CD14-positive monocyte (primary cell): ENCODE measurements around the gene MAP3K7. TPM values are rescaled to one million over a fixed set of nuclear protein-coding genes. Genes with fewer than 3 reads are reported as not detected.
"Not testable (repeated sequence)": the region's sequence is repeated elsewhere in the genome, so short reads cannot be mapped to it uniquely, and the experiment has no call there.

Experiments
- DNase-seq, 3 donors: peaks; one replicate each; pipeline ENCODE4 v3.0.0-alpha.2; 2011 to 2022
- H2AFZ ChIP-seq: 2 replicates; pipeline ENCODE4 v1.6.0; 2012; ENCODE audit warnings: mild to moderate bottlenecking, low read depth, low read length, inconsistent platforms; ENCODE audit not compliant: insufficient read depth, poor library complexity, severe bottlenecking
- H3K27ac ChIP-seq, 2 donors: 1 replicate in 1 of 2; 2 replicates in 1 of 2; pipeline ENCODE4 v1.5.1; 2012 to 2013; ENCODE audit warnings: low read length in 2 of 2, control low read depth in 1 of 2, inconsistent platforms in 1 of 2, low read depth in 1 of 2, mild to moderate bottlenecking in 1 of 2
- H3K27me3 ChIP-seq, 2 donors: one replicate each; pipeline versions ENCODE4 v1.6.0 to v1.6.1; 2011 to 2013; ENCODE audit warnings: low read length in 2 of 2; ENCODE audit not compliant: control insufficient read depth in 2 of 2, insufficient read depth in 2 of 2
- H3K36me3 ChIP-seq, 2 donors: replicated peaks in 1 of 2; 1 replicate in 1 of 2; 2 replicates in 1 of 2; pipeline versions ENCODE4 v1.5.1 to v1.6.1; 2012 to 2013; ENCODE audit warnings: low read length in 2 of 2, control low read depth in 1 of 2, inconsistent platforms in 1 of 2, mild to moderate bottlenecking in 1 of 2; ENCODE audit not compliant: insufficient read depth in 2 of 2, control insufficient read depth in 1 of 2
- H3K4me1 ChIP-seq, 2 donors: 1 replicate in 1 of 2; 2 replicates in 1 of 2; pipeline versions ENCODE4 v1.5.1 to v1.6.1; 2012 to 2013; ENCODE audit warnings: low read length in 2 of 2, control low read depth in 1 of 2, inconsistent platforms in 1 of 2, mild to moderate bottlenecking in 1 of 2, moderate library complexity in 1 of 2; ENCODE audit not compliant: insufficient read depth in 2 of 2, control insufficient read depth in 1 of 2
- H3K4me2 ChIP-seq: replicated peaks from 2 replicates; pipeline ENCODE3; 2012; ENCODE audit warnings: low read length, moderate library complexity, mild to moderate bottlenecking; ENCODE audit not compliant: poor library complexity, severe bottlenecking; ENCODE audit errors: extremely low read depth
- H3K4me3 ChIP-seq, 3 experiments: fragments of 200-600 bp in 1 of 3; sonication (generic) in 1 of 3; replicated peaks in 1 of 3; 1 replicate in 2 of 3; 2 replicates in 1 of 3; pipeline ENCODE4 v1.5.1; 2011 to 2013; ENCODE audit warnings: low read length in 3 of 3, mild to moderate bottlenecking in 3 of 3, control low read depth in 2 of 3, low read depth in 2 of 3, inconsistent platforms in 1 of 3, moderate library complexity in 1 of 3
- H3K79me2 ChIP-seq: 2 replicates; pipeline ENCODE4 v1.6.0; 2012; ENCODE audit warnings: mild to moderate bottlenecking, control low read depth, inconsistent platforms, low read length, moderate library complexity; ENCODE audit not compliant: insufficient read depth
- H3K9ac ChIP-seq: 2 replicates; pipeline ENCODE4 v1.6.0; 2017; ENCODE audit warnings: low read length, mild to moderate bottlenecking; ENCODE audit not compliant: insufficient read depth, poor library complexity, severe bottlenecking
- H3K9me3 ChIP-seq, 2 donors: replicated peaks in 1 of 2; 1 replicate in 1 of 2; 2 replicates in 1 of 2; pipeline versions ENCODE4 v1.5.1 to v1.6.1; 2012 to 2013; ENCODE audit warnings: low read length in 2 of 2, control low read depth in 1 of 2; ENCODE audit not compliant: control insufficient read depth in 1 of 2, insufficient read depth in 1 of 2
- H4K20me1 ChIP-seq: 2 replicates; pipeline ENCODE4 v1.6.0; 2012; ENCODE audit warnings: mild to moderate bottlenecking, low read length, control low read depth, moderate library complexity; ENCODE audit not compliant: insufficient read depth
- H3K27ac Mint-ChIP-seq, 7 donors: one replicate each; pipeline ENCODE4 v1.8.0; 2020; ENCODE audit warnings: mild to moderate bottlenecking in 7 of 7, mixed read lengths in 7 of 7, moderate library complexity in 6 of 7, inconsistent platforms in 2 of 7
- H3K27me3 Mint-ChIP-seq, 3 donors: one replicate each; pipeline ENCODE4 v1.8.0; 2021 to 2022; ENCODE audit warnings: low read depth in 3 of 3, mild to moderate bottlenecking in 3 of 3, mixed read lengths in 3 of 3, moderate library complexity in 3 of 3, inconsistent platforms in 1 of 3
- H3K36me3 Mint-ChIP-seq, 2 donors: one replicate each; pipeline ENCODE4 v1.8.0; 2020; ENCODE audit warnings: mixed read lengths in 2 of 2, inconsistent platforms in 1 of 2, mild to moderate bottlenecking in 1 of 2
- H3K4me1 Mint-ChIP-seq: one replicate; pipeline ENCODE4 v1.8.0; 2020; ENCODE audit warnings: mild to moderate bottlenecking, mixed read lengths
- H3K4me3 Mint-ChIP-seq, 2 donors: one replicate each; pipeline ENCODE4 v1.8.0; 2020; ENCODE audit warnings: mild to moderate bottlenecking in 2 of 2, mixed read lengths in 2 of 2, moderate library complexity in 1 of 2
- H3K9me3 Mint-ChIP-seq, 7 donors: one replicate each; pipeline ENCODE4 v1.8.0; 2020 to 2022; ENCODE audit warnings: mixed read lengths in 7 of 7, mild to moderate bottlenecking in 6 of 7, moderate library complexity in 6 of 7, inconsistent platforms in 2 of 7
- WGBS: methylation state at CpG from one replicate; pipeline ENCODE4 v1.1.5; 2013; ENCODE audit warnings: missing lambda C conversion rate; ENCODE audit not compliant: insufficient coverage; 5-methylcytosine and 5-hydroxymethylcytosine counted together
- intact Hi-C, 2 donors: fragments of 100-400 bp; cut with micrococcal nuclease; formaldehyde crosslinking; loops; one replicate each; pipeline versions ENCODE4 v1.15.0 to v1.15.1; 2023
- polyA plus RNA-seq, 3 donors: library from polyadenylated mRNA; depleted of rRNA in 1 of 3; unstranded in 2 of 3; stranded (reverse) in 1 of 3; fragments of 300-500 nt in 2 of 3; fragments of >200 nt in 1 of 3; fragmentation: Illumina TruSeq in 2 of 3; gene quantifications; 1 replicate in 2 of 3; 2 replicates in 1 of 3; pipeline ENCODE4 v1.2.3, GENCODE V29; 2012 to 2021
- TF ChIP-seq, protein P1 (sequence below): fragments of 200-600 bp; IDR thresholded peaks from one replicate; pipeline ENCODE4 v1.8.0; 2022; ENCODE audit warnings: antibody characterized with exemption, mild to moderate bottlenecking

Gene MAP3K7
- polyA plus RNA-seq, 3 donors = 12.4 to 20.0 (median 15.3) TPM

DNA sequence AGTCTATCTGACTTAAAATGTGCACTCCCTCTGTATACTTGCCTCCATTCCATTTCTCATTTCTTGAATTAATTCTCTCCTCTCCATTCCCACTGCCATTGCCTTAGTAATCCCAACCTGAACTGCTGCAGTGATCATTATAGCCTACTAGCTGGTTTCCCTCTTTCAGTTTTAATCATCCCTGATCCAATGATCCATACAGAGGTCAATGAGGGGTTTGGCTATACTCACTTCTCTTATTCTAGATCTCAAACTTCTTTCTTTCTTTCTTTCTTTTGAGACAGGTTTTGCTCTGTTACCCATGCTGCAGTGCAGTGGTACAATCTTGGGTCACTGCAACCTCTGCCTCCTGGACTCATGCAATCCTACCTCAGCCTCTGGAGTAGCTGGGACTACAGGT lies 17.6 kb downstream of the MAP3K7 start:
- no peak overlapping the region for H2AFZ ChIP-seq
- peaks cover 6% of the 10 kb centered on the region for H3K4me1 Mint-ChIP-seq
- H3K4me1 ChIP-seq = no peaks in the 10 kb centered on the region
- TF ChIP-seq, protein P1, sequence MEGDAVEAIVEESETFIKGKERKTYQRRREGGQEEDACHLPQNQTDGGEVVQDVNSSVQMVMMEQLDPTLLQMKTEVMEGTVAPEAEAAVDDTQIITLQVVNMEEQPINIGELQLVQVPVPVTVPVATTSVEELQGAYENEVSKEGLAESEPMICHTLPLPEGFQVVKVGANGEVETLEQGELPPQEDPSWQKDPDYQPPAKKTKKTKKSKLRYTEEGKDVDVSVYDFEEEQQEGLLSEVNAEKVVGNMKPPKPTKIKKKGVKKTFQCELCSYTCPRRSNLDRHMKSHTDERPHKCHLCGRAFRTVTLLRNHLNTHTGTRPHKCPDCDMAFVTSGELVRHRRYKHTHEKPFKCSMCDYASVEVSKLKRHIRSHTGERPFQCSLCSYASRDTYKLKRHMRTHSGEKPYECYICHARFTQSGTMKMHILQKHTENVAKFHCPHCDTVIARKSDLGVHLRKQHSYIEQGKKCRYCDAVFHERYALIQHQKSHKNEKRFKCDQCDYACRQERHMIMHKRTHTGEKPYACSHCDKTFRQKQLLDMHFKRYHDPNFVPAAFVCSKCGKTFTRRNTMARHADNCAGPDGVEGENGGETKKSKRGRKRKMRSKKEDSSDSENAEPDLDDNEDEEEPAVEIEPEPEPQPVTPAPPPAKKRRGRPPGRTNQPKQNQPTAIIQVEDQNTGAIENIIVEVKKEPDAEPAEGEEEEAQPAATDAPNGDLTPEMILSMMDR = no peak
- H3K27me3 Mint-ChIP-seq = no peaks in the 10 kb centered on the region
- no peak overlapping the region for H3K4me2 ChIP-seq
- H3K4me3 Mint-ChIP-seq = no peak overlapping the region
- DNase-seq = no peak
- no peaks in the 10 kb centered on the region for H3K9me3 ChIP-seq
- peaks cover 12% of the 10 kb centered on the region for H4K20me1 ChIP-seq
- peak overlapping the region in 1 of 7 donors; percentile 58 for H3K27ac Mint-ChIP-seq
- no peak overlapping the region for H3K4me3 ChIP-seq
- intact Hi-C loops = no loop called here
- H3K27ac ChIP-seq = no peak overlapping the region
- H3K79me2 ChIP-seq = peaks cover 13% of the 10 kb centered on the region
- peaks cover 45 to 52% of the 10 kb centered on the region in 2 donors for H3K36me3 Mint-ChIP-seq
- H3K27me3 ChIP-seq = no peaks in the 10 kb centered on the region
- H3K36me3 ChIP-seq = peaks cover 4 to 43% of the 10 kb centered on the region in 2 donors
- H3K9me3 Mint-ChIP-seq = peaks cover 0 to 5% (median 0%) of the 10 kb centered on the region in 7 donors
- H3K9ac ChIP-seq = no peak overlapping the region

DNA sequence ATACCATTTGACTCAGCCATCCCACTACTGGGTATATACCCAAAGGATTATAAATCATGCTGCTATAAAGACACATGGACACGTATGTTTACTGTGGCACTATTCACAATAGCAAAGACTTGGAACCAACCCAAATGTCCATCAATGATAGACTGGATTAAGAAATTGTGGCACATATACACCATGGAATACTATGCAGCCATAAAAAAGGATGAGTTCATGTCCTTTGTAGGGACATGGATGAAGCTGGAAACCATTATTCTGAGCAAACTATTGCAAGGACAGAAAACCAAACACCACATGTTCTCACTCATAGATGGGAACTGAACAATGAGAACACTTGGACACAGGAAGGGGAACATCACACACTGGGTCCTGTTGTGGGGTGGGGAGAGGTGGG lies 19.2 kb downstream of the MAP3K7 start:
- DNase-seq, H3K4me1 Mint-ChIP-seq, H3K9me3 Mint-ChIP-seq, H3K79me2 ChIP-seq, H3K27ac Mint-ChIP-seq, H3K4me3 ChIP-seq, H3K4me1 ChIP-seq, H3K27me3 ChIP-seq, H2AFZ ChIP-seq, H3K27ac ChIP-seq, H3K9me3 ChIP-seq, H3K27me3 Mint-ChIP-seq, H3K9ac ChIP-seq, H4K20me1 ChIP-seq, intact Hi-C loops, H3K4me3 Mint-ChIP-seq, H3K4me2 ChIP-seq: not testable (repeated sequence)
- H3K36me3 ChIP-seq = peaks cover 6 to 44% of the 10 kb centered on the region in 2 donors
- H3K36me3 Mint-ChIP-seq = peaks cover 59 to 66% of the 10 kb centered on the region in 2 donors
- no CpG with 5 or more reads among the region's 1 CpG for WGBS

DNA sequence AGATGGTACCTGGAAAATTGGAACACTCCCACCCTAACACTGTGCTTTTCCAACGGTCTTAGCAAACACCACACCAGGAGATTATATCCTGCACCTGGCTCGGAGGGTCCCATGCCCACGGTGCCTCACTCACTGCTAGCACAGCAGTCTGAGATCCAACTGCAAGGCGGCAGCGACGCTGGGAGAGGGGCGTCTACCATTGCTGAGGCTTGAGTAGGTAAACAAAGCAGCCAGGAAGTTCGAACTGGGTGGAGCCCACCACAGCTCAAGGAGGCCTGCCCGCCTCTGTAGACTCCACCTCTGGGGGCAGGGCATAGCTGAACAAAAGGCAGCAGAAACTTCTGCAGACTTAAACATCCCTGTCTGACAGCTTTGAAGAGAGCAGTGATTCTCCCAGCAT lies 24.5 kb downstream of the MAP3K7 start:
- H3K4me1 Mint-ChIP-seq, H3K27me3 ChIP-seq, H2AFZ ChIP-seq, H3K27me3 Mint-ChIP-seq, H3K4me1 ChIP-seq, H3K4me2 ChIP-seq, H3K27ac ChIP-seq, H3K4me3 ChIP-seq, H3K9ac ChIP-seq, H4K20me1 ChIP-seq, DNase-seq, H3K9me3 ChIP-seq, intact Hi-C loops, H3K9me3 Mint-ChIP-seq, H3K4me3 Mint-ChIP-seq, H3K79me2 ChIP-seq: not testable (repeated sequence)
- peaks cover 64 to 75% of the 10 kb centered on the region in 2 donors for H3K36me3 Mint-ChIP-seq
- peak overlapping the region in 2 of 7 donors; percentile 16 to 37 for H3K27ac Mint-ChIP-seq
- peaks cover 34 to 57% of the 10 kb centered on the region in 2 donors for H3K36me3 ChIP-seq
- WGBS = 100% methylated on average over 3 of the region's 9 CpGs
